Transverse colon (tissue), 4 donors: ENCODE measurements around the gene ADORA3.

Experiments used
- POLR2AphosphoS5 ChIP-seq, 3 donors: sonication (generic); formaldehyde crosslinking; IDR thresholded peaks; one replicate each; pipeline ENCODE4 v1.6.1; 2016; ENCODE audit warnings: antibody characterized with exemption in 3 of 3
- TF ChIP-seq, protein P1 (sequence below), 5 experiments: fragments of 200-600 bp in 3 of 5; fragments of 450-650 bp in 2 of 5; sonication (generic) in 3 of 5; IDR thresholded peaks; 1 replicate in 2 of 5; 2 replicates in 3 of 5; pipeline ENCODE4 v1.5.1; 2016 to 2017; ENCODE audit warnings: antibody characterized with exemption in 5 of 5, inconsistent platforms in 3 of 5, mild to moderate bottlenecking in 2 of 5, moderate library complexity in 1 of 5

DNA sequence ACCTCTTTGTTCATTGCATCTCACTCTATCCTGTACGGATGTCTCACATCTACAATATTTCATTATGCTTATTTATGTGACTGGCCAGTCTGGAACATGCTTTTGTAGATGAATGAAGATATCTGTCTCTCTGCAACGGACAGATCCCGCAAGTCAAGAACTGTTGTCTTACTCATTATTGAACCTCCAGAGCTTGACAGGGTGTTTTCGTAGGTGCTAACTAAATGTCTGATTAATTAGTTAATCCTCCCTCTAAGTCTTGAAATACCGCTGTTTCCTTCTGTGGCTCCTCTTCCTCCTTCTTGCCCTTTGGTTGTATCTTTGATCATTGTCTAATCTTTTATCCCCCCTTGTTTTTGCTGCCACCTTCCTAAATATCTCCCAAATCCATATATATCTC, 32.8 kb downstream of the ADORA3 start:
- TF ChIP-seq, protein P1, sequence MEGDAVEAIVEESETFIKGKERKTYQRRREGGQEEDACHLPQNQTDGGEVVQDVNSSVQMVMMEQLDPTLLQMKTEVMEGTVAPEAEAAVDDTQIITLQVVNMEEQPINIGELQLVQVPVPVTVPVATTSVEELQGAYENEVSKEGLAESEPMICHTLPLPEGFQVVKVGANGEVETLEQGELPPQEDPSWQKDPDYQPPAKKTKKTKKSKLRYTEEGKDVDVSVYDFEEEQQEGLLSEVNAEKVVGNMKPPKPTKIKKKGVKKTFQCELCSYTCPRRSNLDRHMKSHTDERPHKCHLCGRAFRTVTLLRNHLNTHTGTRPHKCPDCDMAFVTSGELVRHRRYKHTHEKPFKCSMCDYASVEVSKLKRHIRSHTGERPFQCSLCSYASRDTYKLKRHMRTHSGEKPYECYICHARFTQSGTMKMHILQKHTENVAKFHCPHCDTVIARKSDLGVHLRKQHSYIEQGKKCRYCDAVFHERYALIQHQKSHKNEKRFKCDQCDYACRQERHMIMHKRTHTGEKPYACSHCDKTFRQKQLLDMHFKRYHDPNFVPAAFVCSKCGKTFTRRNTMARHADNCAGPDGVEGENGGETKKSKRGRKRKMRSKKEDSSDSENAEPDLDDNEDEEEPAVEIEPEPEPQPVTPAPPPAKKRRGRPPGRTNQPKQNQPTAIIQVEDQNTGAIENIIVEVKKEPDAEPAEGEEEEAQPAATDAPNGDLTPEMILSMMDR (IDR thresholded peaks at IDR 0.05), result no peak
- no peak for TF ChIP-seq POLR2AphosphoS5 (IDR thresholded peaks at IDR 0.05)
